DOHH2 (cell line): Measurements from ENCODE around the gene TAF1D.

Experiments
- H3F3A ChIP-seq: fragments of 200-600 bp; sonication (generic), shearing (Covaris generic); 2 replicates; pipeline ENCODE4 v1.6.0; 2016; ENCODE audit warnings: antibody characterized with exemption, mild to moderate bottlenecking; ENCODE audit not compliant: control insufficient read depth, insufficient read depth
- H3K27ac ChIP-seq: fragments of 200-600 bp; sonication (generic); 2 replicates; pipeline ENCODE4 v1.5.1; 2014; ENCODE audit warnings: low read depth, mild to moderate bottlenecking, low read length, moderate library complexity
- H3K27me3 ChIP-seq: fragments of 200-600 bp; sonication (generic); 2 replicates; pipeline ENCODE4 v1.6.1; 2014; ENCODE audit warnings: mild to moderate bottlenecking, low read length, mixed read lengths; ENCODE audit not compliant: control insufficient read depth
- H3K36me3 ChIP-seq: fragments of 200-600 bp; sonication (generic); 2 replicates; pipeline ENCODE4 v1.6.1; 2014; ENCODE audit warnings: mild to moderate bottlenecking, low read length, moderate library complexity, mixed read lengths; ENCODE audit not compliant: control insufficient read depth
- H3K4me1 ChIP-seq: fragments of 200-600 bp; sonication (generic); 2 replicates; pipeline ENCODE4 v1.6.1; 2014; ENCODE audit warnings: mild to moderate bottlenecking, low read length, mixed read lengths; ENCODE audit not compliant: control insufficient read depth
- H3K4me2 ChIP-seq: fragments of 200-600 bp; sonication (generic); 2 replicates; pipeline ENCODE4 v1.6.0; 2014; ENCODE audit warnings: mild to moderate bottlenecking, low read length, moderate library complexity
- H3K4me3 ChIP-seq: fragments of 200-600 bp; sonication (generic); 2 replicates; pipeline ENCODE4 v1.5.1; 2014; ENCODE audit warnings: mild to moderate bottlenecking, low read length, mixed read lengths
- H3K79me2 ChIP-seq: fragments of 200-600 bp; sonication (generic); 2 replicates; pipeline ENCODE4 v1.6.1; 2014; ENCODE audit warnings: mild to moderate bottlenecking, low read length, mixed read lengths; ENCODE audit not compliant: control insufficient read depth
- H3K9me2 ChIP-seq: fragments of 200-600 bp; sonication (generic); replicated peaks from 2 replicates; pipeline ENCODE4 v1.6.1; 2014; ENCODE audit warnings: mild to moderate bottlenecking, low read length, mixed read lengths; ENCODE audit not compliant: control insufficient read depth
- H3K9me3 ChIP-seq: fragments of 200-600 bp; sonication (generic); 2 replicates; pipeline ENCODE4 v1.6.1; 2014; ENCODE audit warnings: antibody characterized with exemption, low read length, mixed read lengths; ENCODE audit not compliant: control insufficient read depth, insufficient read depth
- H4K20me1 ChIP-seq: fragments of 200-600 bp; sonication (generic); 2 replicates; pipeline ENCODE4 v1.6.0; 2014; ENCODE audit warnings: low read depth, mild to moderate bottlenecking, antibody characterized with exemption, low read length, moderate library complexity; ENCODE audit not compliant: control insufficient read depth, insufficient read depth
- EZH2phosphoT487 ChIP-seq: fragments of 200-600 bp; sonication (generic); IDR thresholded peaks from 2 replicates; pipeline ENCODE4 v1.6.1; 2017; ENCODE audit warnings: borderline replicate concordance, mild to moderate bottlenecking, antibody characterized with exemption, low read length, moderate library complexity, mixed read lengths
- TF ChIP-seq, protein P1 (sequence below): fragments of 200-600 bp; sonication (generic); IDR thresholded peaks from one replicate; pipeline ENCODE4 v1.5.1; 2014; ENCODE audit warnings: antibody characterized with exemption, mild to moderate bottlenecking, low read depth, low read length; ENCODE audit not compliant: poor library complexity, severe bottlenecking

TAF1D gene, protein sequence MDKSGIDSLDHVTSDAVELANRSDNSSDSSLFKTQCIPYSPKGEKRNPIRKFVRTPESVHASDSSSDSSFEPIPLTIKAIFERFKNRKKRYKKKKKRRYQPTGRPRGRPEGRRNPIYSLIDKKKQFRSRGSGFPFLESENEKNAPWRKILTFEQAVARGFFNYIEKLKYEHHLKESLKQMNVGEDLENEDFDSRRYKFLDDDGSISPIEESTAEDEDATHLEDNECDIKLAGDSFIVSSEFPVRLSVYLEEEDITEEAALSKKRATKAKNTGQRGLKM

DNA sequence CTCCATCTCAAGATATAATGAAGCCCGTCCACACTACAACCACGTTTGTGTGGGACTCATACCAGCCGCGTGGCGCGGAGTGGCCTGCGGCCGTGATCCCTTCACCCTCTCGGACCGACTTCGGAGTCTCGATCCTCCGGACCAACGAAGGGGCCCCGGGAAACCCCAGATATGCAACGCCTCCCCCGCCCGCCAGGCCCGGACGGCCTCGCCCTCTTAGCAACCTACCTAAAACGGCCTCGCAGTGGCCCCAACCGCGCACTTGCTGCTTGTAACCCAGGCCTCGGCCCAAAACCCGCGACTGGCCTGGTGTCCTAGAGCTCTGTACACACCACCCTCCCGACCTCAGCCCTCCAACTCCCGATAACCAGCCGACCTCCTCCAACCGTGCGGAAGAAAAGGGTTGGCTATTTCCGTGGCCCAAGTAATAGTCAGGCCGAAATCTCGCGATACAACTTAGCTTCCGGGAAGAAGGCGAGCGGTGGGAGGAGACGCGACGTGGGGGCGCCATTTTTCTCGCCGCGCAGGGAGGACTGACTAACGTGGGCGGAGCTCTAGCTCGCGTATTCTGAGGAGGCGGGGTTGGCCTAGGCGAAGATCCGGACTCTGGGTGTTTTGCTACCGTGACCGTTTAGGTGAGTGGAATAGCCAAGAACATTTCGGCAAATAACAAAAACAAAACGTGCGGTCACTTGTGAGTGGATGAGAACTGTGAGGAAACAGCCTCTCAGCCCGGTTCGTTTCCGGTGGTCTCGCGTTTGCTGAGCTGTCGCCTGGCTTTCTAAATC, at the start of gene TAF1D, which contains the start of gene C11orf54:
Gene TAF1D, minus strand, starts transcription at position 402 of the 788 bp plus-strand sequence. CDS start 2,191 bp downstream, outside the sequence.
Gene C11orf54, plus strand, starts transcription at position 579 of the 788 bp plus-strand sequence. CDS start 5,722 bp downstream, outside the sequence.
- no peaks in the 10 kb centered on the region for H3K27me3 ChIP-seq
- peaks cover 59% of the 10 kb centered on the region for H3K36me3 ChIP-seq
- peaks cover 47% of the 10 kb centered on the region for H3F3A ChIP-seq
- TF ChIP-seq, protein P1, sequence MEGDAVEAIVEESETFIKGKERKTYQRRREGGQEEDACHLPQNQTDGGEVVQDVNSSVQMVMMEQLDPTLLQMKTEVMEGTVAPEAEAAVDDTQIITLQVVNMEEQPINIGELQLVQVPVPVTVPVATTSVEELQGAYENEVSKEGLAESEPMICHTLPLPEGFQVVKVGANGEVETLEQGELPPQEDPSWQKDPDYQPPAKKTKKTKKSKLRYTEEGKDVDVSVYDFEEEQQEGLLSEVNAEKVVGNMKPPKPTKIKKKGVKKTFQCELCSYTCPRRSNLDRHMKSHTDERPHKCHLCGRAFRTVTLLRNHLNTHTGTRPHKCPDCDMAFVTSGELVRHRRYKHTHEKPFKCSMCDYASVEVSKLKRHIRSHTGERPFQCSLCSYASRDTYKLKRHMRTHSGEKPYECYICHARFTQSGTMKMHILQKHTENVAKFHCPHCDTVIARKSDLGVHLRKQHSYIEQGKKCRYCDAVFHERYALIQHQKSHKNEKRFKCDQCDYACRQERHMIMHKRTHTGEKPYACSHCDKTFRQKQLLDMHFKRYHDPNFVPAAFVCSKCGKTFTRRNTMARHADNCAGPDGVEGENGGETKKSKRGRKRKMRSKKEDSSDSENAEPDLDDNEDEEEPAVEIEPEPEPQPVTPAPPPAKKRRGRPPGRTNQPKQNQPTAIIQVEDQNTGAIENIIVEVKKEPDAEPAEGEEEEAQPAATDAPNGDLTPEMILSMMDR: peak; percentile 8
- TF ChIP-seq EZH2phosphoT487: no peak
- peaks cover 92% of the 10 kb centered on the region for H3K79me2 ChIP-seq
- H3K27ac ChIP-seq: peak within 1 kb of the TSS; percentile 91
- H3K9me3 ChIP-seq: no peaks in the 10 kb centered on the region
- H3K4me3 ChIP-seq: peak within 1 kb of the TSS; percentile 87
- peaks cover 37% of the 10 kb centered on the region for H3K4me1 ChIP-seq
- H3K4me2 ChIP-seq: peak within 1 kb of the TSS; percentile 86
- peaks cover 32% of the 10 kb centered on the region for H4K20me1 ChIP-seq
- no peaks in the 10 kb centered on the region for H3K9me2 ChIP-seq

DNA sequence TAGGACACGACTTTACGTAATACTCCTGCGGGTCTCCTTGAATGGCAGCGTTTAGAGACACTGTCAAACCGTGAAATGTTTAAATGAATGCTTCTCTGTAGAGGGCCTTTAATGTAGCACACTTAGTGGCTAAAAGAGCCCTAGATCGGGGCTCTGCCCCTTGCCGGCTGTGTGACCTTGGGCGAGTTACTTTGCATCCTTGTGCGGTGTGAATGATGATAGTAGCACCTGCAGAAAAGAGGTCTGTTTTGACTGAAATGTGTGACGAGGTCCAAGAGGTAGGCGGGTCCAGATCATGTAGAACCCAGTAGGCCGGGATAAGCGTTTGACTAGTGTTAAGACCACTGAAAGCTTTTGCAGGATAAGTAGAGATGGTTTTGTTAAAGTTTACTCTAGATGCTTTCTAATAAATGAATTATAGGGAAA, 43.7 kb upstream of the TAF1D start:
- Histone ChIP-seq H3K36me3 (peaks cover 54% of the 10 kb centered on the region), H3K9me3 (no peaks in the 10 kb centered on the region), H4K20me1 (peaks cover 25% of the 10 kb centered on the region), H3K27ac (peak overlapping the region; percentile 74), H3K4me3 (peak overlapping the region; percentile 97), H3K27me3 (no peaks in the 10 kb centered on the region), H3K4me1 (peaks cover 25% of the 10 kb centered on the region), H3K79me2 (peaks cover 74% of the 10 kb centered on the region), H3K9me2 (no peaks in the 10 kb centered on the region), H3K4me2 (peak overlapping the region; percentile 97), H3F3A (no peaks in the 10 kb centered on the region)
- TF ChIP-seq, protein P1: peak; percentile 11
- no peak for TF ChIP-seq EZH2phosphoT487

DNA sequence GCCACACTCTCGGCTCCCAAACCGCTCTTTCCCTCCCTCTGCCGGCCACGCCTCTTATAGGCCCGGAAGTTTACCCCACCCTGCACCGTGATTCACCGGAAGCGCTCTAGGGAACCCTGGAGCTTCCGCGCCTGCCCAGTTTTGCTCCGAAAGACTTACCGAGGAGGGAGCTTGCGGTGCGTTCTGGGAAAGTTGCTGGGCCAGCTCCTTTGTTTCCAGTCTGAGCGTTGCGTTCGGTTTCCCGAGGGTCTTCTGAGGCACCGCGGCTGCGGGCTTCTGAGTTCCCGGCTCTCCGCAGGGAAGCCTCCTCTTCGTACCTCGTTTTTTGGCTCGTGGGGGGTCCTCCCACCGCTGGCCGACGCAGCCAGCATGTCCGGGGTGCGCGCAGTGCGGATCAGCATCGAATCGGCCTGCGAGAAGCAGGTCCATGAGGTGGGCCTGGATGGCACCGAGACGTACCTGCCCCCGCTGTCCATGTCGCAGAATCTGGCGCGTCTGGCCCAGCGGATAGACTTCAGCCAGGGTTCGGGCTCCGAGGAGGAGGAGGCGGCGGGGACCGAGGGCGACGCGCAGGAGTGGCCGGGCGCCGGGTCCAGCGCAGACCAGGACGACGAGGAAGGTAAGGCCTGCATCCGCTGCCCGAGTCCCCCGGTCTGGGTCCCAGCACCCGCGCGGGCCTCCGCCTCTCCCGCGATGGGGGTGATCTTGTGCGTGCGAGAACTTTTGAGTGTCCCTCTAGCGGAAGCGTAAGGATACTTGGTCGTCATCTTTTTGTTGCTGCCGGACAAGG, 43.0 kb upstream of the TAF1D start, which contains the start of gene MED17:
Gene MED17, plus strand, starts transcription at position 138 of the 790 bp plus-strand sequence. Its CDS starts 232 bp downstream, at position 370.
- Histone ChIP-seq H3K27ac (peak within 1 kb of the TSS; percentile 74), H3K4me1 (peaks cover 25% of the 10 kb centered on the region), H3K79me2 (peaks cover 68% of the 10 kb centered on the region), H3K9me2 (no peaks in the 10 kb centered on the region), H3K36me3 (peaks cover 48% of the 10 kb centered on the region), H3F3A (no peaks in the 10 kb centered on the region), H3K4me3 (peak within 1 kb of the TSS; percentile 97), H3K9me3 (no peaks in the 10 kb centered on the region), H3K4me2 (peak within 1 kb of the TSS; percentile 97), H4K20me1 (peaks cover 23% of the 10 kb centered on the region), H3K27me3 (no peaks in the 10 kb centered on the region)
- TF ChIP-seq, protein P1: peak; percentile 51
- no peak for TF ChIP-seq EZH2phosphoT487
